NCI-H748 (cell line): Measurements from ENCODE around the gene PAQR8.

ENCODE experiments used
- DNase-seq: peaks from one replicate; lab custom pipeline; 2025; ENCODE audit not compliant: unreplicated experiment; lab: John Stamatoyannopoulos, UW

Gene PAQR8

GRCh38 chr6:52457096-52457495 lies 95.1 kb downstream of the PAQR8 start:
- no peak for DNase-seq
